ENCODE results near the gene TMEFF2.

GRCh38 chr2:191991442-191991841, 203.3 kb downstream of the TMEFF2 start:
- no peak for TF ChIP-seq SUZ12 (IDR thresholded peaks at IDR 0.05; ENCODE audit: extremely low read depth, insufficient read depth, insufficient read length)
- TF ChIP-seq YY1 (IDR thresholded peaks at IDR 0.05; ENCODE audit: insufficient read depth, insufficient read length): no peak
- TF ChIP-seq ZNF274 (IDR thresholded peaks at IDR 0.05; ENCODE audit: low read depth, low read length): no peak

Measured in NT2/D1 (cell line).